Muscle layer of colon (tissue), 2 donors: ENCODE measurements around the gene TINAGL1.
A peak's percentile ranks its signal among the peaks of the same experiment; 100 is the strongest.

ENCODE experiments used
- H3K27ac ChIP-seq: one replicate; pipeline ENCODE4 v1.7.0; 2013; ENCODE audit warnings: low read depth, mild to moderate bottlenecking, low read length, moderate library complexity
- H3K27me3 ChIP-seq, 2 donors: one replicate each; pipeline ENCODE4 v1.7.0; 2013; ENCODE audit warnings: low read length in 2 of 2, mild to moderate bottlenecking in 2 of 2; ENCODE audit not compliant: insufficient read depth in 2 of 2, control insufficient read depth in 1 of 2
- H3K36me3 ChIP-seq: one replicate; pipeline ENCODE4 v1.7.0; 2013; ENCODE audit warnings: mild to moderate bottlenecking, low read length; ENCODE audit not compliant: insufficient read depth
- H3K4me1 ChIP-seq: one replicate; pipeline ENCODE4 v1.7.0; 2013; ENCODE audit warnings: mild to moderate bottlenecking, low read length; ENCODE audit not compliant: insufficient read depth
- H3K4me3 ChIP-seq, 2 donors: one replicate each; pipeline ENCODE4 v1.7.0; 2013; ENCODE audit warnings: low read length in 2 of 2, low read depth in 1 of 2, mild to moderate bottlenecking in 1 of 2, moderate library complexity in 1 of 2
- H3K9ac ChIP-seq: one replicate; pipeline ENCODE4 v1.7.0; 2013; ENCODE audit warnings: low read length
- H3K9me3 ChIP-seq: one replicate; pipeline ENCODE4 v1.7.0; 2013; ENCODE audit warnings: mild to moderate bottlenecking, low read length
- donor health status: abdominal sarcoma.
- donor health status: Adenocarcinoma of cecum.

The TINAGL1 gene

DNA sequence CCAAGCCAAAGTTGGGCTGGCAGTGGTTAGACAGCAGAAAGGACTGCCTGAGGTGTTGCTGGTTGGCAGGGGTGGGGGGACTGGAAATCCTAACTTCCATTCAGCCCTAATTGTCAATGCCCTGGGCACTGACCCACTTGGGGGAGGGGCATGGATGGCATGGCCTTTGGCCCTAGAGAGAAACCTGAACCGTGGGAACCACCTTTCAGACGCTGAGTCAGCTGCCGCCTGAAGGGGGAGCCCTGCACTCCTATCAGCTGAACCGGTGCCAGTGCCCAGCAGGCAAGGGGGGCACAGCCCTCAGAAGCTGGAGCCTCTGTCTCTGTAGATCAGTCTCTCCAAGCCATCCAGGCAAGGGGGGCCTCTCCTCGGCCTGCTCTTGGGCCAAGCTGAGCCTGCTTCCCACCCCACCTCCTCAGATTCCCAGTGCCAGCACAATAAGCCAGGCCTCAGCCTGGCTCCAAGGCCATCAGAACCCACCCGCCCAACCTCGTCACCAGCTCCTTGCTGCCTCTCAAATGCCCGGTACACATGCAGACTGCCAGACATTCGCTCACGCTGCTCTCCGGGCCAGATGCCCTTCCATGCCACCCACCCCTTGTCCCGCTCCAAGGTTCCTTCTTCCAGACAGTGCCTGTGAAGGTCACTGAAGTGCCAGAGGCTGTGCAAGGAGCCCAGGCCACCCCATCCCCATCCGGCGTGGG is 11.6 kb downstream of the TINAGL1 start:
- Histone ChIP-seq H3K4me3 (peak overlapping the region in 1 of 2 donors; percentile 49), H3K9me3 (no peaks in the 10 kb centered on the region), H3K27ac (peak overlapping the region; percentile 89), H3K4me1 (peaks cover 59% of the 10 kb centered on the region), H3K9ac (peak overlapping the region; percentile 59), H3K27me3 (no peaks in the 10 kb centered on the region), H3K36me3 (peaks cover 24% of the 10 kb centered on the region)

DNA sequence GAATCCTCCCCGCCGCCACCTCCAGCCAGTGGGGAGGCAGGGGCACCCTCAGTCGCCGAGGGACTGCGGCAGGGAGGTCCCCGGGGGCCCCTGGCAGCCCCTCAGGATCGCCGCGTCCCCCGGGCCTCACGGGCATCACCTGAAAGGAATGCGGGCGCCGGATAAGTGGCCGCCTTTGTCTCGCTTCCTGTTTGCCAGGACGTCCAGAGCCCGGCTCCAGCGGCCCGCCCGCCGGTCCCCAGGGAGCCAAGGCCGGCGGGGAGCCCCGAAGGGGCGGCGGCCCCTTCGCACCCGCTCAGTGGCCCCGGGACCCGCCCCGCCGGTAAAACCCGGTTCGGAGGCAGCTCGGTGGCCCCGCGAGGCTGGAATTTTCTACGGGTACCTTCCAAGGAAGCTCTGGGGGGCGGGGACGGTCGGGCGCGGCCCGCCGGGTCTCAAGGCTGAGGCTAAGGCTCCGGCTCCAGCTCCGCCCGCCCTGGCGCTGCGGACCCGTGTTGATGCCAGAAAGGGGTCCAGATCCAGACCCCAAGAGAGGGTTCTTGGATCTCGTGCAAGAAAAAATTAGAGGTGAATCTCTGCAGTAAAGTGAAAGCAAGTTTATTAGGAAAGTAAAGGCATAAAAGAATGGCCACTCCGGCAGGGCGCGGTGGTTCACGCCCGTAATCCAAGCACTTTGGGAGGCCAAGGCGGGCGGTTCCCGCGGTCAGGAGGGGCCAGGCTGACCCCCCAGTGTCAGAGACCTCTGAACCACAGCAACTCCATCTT is 12.6 kb downstream of the TINAGL1 start:
- H3K9ac ChIP-seq, result peak overlapping the region; percentile 59
- no peaks in the 10 kb centered on the region for H3K9me3 ChIP-seq
- peak overlapping the region; percentile 89 for H3K27ac ChIP-seq
- H3K27me3 ChIP-seq, result no peaks in the 10 kb centered on the region
- H3K36me3 ChIP-seq, result peaks cover 14% of the 10 kb centered on the region
- H3K4me1 ChIP-seq, result peaks cover 51% of the 10 kb centered on the region
- H3K4me3 ChIP-seq, result peak overlapping the region; percentile 45 to 49

DNA sequence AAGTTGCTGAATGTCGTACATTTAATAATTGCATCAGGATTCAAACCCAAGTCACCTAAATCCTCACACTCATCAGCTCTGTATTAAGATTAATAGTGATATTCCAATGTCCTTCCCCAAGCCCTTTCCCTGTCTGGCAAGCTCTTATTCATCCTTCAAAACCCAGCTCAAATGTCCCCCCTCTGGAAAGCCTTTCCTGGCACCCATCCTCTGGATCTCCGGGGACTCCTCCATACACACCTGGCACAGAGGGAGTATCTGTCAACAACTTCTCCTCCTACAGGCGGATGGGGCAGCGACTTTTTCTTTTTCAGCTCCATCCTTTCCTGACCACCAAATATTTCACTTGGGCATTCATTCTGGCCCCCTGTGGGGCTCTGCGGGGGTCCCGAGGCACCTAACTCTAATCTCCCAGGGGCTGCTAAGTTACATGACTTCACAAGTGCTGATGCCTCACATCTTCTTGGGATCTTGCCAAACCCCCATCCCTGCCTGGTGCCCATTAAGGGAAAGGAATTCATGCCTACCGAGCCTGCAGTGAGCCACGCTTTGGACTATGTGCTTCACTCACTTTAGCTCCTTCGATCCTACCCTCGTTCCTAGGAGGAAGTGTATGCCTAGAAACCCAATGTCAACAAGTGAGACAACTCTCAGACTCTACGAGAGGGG is 15.2 kb downstream of the TINAGL1 start:
- Histone ChIP-seq H3K27me3 (no peaks in the 10 kb centered on the region), H3K4me3 (no peak overlapping the region), H3K27ac (peak overlapping the region; percentile 41), H3K4me1 (peaks cover 37% of the 10 kb centered on the region), H3K36me3 (no peaks in the 10 kb centered on the region), H3K9ac (peak overlapping the region; percentile 10), H3K9me3 (no peaks in the 10 kb centered on the region)

DNA sequence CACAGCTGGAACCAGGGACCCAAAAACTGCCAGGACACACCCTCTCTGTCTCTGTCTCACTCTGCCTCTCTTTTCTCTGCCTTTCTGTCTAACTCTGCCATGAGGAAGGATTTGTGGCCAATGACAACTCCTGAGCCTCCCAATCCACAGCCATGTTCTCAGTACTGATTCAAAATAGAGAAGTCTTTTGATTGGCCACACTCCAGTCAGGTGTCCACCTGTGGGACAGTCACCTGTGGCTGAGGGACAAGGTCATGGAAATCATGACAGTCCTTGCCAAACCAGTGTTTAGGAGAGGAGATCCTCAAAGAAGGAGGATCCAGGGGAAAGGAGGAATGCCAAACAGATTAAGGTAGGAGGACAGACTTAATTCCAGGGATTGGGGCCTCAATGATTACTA is 15.8 kb downstream of the TINAGL1 start:
- H3K4me3 ChIP-seq, result no peak overlapping the region
- peak overlapping the region; percentile 38 for H3K27ac ChIP-seq

DNA sequence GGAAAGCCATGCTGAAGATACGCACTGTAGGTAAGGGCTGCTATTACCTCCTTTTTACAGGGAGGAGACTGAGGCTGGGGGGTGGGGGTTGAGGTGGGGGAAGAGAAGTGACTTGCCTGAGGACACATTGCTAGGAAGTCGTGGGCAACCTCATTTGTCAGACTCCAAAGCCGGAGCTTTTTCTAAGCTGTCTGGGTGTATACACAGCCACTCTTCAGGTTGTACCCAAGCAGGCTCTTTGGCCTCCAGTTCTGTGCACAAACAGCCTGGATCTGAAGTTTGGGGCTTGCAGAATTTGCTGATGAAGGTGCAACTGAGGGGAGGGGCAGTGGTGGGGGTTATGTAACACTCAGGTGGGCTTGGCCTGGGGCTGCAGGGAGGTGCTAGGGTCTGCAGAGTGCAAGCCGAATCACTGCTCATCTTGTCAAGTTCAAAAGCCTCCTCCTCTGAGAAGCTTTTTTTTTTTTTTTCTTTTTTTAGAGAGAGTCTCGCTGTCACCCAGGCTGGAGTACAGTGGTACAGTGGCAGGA is 16.9 kb downstream of the TINAGL1 start:
- Histone ChIP-seq H3K9me3 (no peaks in the 10 kb centered on the region), H3K4me3 (no peak overlapping the region)

More for the DNA sequence above, 15.8 kb downstream of the TINAGL1 start:
- no peaks in the 10 kb centered on the region for H3K27me3 ChIP-seq
- H3K4me1 ChIP-seq, result peaks cover 32% of the 10 kb centered on the region
- no peaks in the 10 kb centered on the region for H3K36me3 ChIP-seq
- no peaks in the 10 kb centered on the region for H3K9me3 ChIP-seq
- H3K9ac ChIP-seq, result peak overlapping the region; percentile 10

DNA sequence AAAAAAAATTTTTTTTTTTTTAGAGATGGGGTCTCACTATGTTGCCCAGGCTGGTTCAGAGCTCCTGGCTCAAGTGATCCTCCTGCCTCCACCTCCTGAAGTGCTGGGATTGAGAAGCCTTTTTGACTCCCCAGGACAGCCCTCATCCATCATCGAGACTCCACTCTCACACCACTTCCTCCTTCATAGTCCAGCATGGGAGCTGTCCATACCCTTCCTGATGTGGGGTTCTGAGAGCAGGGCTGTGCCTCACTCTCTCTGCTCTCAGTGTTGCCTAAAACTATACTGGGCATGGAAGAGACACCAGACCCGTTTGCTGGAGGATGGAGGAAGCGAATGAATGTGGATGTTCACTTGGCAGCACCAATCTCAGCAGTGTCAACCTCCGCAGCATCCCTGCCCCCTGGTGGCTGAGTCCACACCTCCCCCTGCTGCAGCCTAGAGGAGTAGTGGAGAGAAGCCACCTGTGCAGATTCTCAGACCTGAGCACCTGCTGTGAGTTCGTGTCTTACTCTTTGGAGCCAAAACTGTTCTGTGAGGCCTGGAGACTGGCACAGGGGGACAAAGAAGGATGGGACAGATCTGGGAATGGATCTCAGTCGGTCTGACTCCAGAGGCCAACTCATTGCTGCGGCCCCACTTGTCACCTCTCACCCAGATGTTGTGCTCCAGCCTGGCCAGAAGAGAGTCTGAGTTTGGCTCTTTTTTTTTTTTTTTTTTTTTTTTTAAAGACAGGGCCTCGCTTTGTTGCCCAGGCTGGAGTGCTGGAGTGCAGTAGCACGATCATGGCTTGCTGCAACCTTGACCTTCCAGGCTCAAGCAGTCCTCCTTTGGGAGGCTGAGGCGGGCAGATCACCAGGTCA is 17.7 kb downstream of the TINAGL1 start:
- no peak overlapping the region for H3K9ac ChIP-seq
- no peaks in the 10 kb centered on the region for H3K27me3 ChIP-seq
- peaks cover 16% of the 10 kb centered on the region for H3K4me1 ChIP-seq
- no peak overlapping the region for H3K4me3 ChIP-seq
- no peaks in the 10 kb centered on the region for H3K9me3 ChIP-seq
- no peak overlapping the region for H3K27ac ChIP-seq
- H3K36me3 ChIP-seq, result no peaks in the 10 kb centered on the region

More for the DNA sequence above, 16.9 kb downstream of the TINAGL1 start:
- Histone ChIP-seq H3K9ac (no peak overlapping the region), H3K36me3 (no peaks in the 10 kb centered on the region), H3K4me1 (peaks cover 22% of the 10 kb centered on the region), H3K27me3 (no peaks in the 10 kb centered on the region), H3K27ac (no peak overlapping the region)

DNA sequence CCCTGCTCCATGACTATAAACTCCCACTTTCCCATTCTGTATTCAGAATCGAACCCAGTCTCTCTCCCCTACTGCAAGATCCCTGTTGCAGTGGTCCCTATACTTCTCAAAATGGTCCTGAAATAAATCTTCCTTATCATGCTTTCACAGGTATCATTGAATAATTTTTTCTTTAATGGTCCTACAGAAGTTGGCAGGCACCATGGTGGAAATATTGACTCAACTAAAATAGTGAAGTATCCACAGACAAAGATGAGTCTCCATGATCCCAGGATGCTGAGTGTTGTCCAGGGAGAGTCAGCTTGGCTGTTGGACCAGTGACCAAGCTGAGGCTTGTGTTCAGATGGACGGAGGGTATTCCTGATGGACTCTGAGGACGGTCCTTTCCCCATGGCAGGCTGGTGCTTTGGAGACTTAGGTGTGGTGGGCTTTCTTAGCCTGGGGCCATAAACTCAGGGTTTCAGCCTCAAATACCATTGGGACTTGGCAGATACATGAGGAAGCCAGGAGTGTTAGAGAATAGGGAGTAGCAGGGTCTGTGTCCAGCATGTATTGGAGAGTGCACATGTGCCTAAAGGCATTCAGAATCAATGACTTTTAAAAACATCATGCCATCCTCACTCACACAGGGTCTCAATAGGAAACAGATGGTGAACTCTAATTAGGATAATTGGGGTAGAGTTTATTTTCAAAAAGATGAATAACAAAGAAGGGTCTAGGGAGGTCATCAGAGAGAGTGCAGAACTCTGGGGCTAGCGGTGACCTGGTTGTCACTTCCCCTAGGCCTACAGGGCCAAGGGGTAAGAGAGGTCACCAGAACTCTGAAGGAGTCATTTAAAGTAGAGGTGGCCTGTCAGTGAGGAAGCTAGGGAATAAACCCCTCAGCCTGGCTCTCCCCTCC is 19.8 kb downstream of the TINAGL1 start:
- Histone ChIP-seq H3K27ac (no peak overlapping the region), H3K27me3 (no peaks in the 10 kb centered on the region), H3K9ac (no peak overlapping the region), H3K36me3 (no peaks in the 10 kb centered on the region), H3K9me3 (no peaks in the 10 kb centered on the region), H3K4me1 (peaks cover 16% of the 10 kb centered on the region), H3K4me3 (no peak overlapping the region)

DNA sequence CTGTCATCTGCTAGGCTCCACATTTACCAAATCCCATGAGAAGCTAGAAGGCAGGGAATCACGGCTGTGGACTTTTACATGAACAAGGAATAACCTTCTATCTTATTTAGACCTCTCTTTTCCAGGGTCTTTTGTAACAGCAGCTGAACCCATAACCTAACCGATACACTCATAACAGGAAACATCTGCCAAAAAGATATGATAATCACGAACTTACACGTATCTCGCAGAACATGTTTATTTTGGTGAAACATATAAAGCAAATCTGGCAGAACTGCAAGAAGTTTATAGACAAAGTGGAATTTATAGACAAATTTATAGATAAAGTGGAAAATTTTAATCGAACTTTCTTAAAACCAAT is 20.4 kb downstream of the TINAGL1 start:
- Histone ChIP-seq H3K27me3 (no peaks in the 10 kb centered on the region), H3K27ac (no peak overlapping the region), H3K9ac (no peak overlapping the region), H3K4me3 (no peak overlapping the region), H3K4me1 (peaks cover 12% of the 10 kb centered on the region), H3K36me3 (no peaks in the 10 kb centered on the region), H3K9me3 (no peaks in the 10 kb centered on the region)

DNA sequence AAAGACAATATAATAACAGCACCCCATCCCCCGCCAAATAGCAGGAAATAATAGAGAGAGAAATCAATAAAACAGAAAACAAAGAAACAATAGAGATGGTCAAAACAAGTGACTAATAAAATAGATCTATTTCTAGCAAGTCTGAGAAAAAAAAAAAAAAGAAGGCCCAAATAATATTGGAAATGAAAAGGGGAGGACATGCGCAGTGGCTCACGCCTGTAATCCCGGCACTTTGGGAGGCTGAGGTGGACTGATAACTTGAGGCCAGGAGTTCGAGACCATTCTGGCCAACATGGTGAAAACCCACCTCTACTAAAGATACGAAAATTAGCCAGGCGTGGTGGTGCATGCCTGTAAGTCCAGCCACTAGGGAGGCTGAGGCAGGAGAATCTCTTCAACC is 22.7 kb downstream of the TINAGL1 start:
- no peaks in the 10 kb centered on the region for H3K27me3 ChIP-seq
- H3K27ac ChIP-seq, result no peak overlapping the region
- H3K4me3 ChIP-seq, result no peak overlapping the region
- H3K4me1 ChIP-seq, result peaks cover 1% of the 10 kb centered on the region
- H3K9ac ChIP-seq, result no peak overlapping the region
- no peaks in the 10 kb centered on the region for H3K9me3 ChIP-seq
- no peaks in the 10 kb centered on the region for H3K36me3 ChIP-seq

DNA sequence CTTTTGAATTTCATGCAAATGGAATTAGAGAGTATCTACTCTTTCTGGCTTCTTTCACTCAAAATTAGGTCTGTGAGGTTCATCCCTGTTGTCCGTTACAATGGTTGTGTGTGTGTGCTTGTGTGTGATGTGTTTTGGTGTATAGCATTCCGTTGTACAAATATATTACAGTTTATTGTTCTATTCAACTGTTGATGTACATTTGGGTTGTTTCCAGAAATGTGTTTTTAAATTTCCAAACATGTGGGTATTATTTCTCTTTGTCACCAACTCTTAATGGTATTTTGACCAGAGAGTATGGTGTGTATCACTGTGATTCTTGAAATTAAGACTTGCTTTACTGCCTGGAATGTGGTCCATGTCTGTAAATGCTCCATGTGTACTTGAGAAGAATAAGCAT is 24.3 kb downstream of the TINAGL1 start:
- no peaks in the 10 kb centered on the region for H3K27me3 ChIP-seq

More for the DNA sequence above, 24.3 kb downstream of the TINAGL1 start:
- no peak overlapping the region for H3K27ac ChIP-seq
- no peak overlapping the region for H3K9ac ChIP-seq
- H3K9me3 ChIP-seq, result no peaks in the 10 kb centered on the region
- no peak overlapping the region for H3K4me3 ChIP-seq
- no peaks in the 10 kb centered on the region for H3K36me3 ChIP-seq
- H3K4me1 ChIP-seq, result no peaks in the 10 kb centered on the region
